Ovary (tissue), 3 donors: ENCODE results near the gene MRAS.

Source experiments
- CTCF ChIP-seq, 3 donors: fragments of 450-650 bp in 2 of 3; fragments of 200-600 bp in 1 of 3; IDR thresholded peaks; one replicate each; pipeline versions ENCODE4 v1.5.1 to v1.8.0; 2016 to 2022; ENCODE audit warnings: antibody characterized with exemption in 3 of 3, mild to moderate bottlenecking in 1 of 3
- EP300 ChIP-seq: sonication (generic); formaldehyde crosslinking; IDR thresholded peaks from one replicate; pipeline ENCODE4 v1.6.1; 2017; ENCODE audit warnings: antibody characterized with exemption
- POLR2A ChIP-seq: fragments of 450-650 bp; IDR thresholded peaks from one replicate; pipeline ENCODE4 v1.6.1; 2017; ENCODE audit warnings: antibody characterized with exemption, mild to moderate bottlenecking, moderate library complexity
- donor health status: DM: no; HTN: no; CAD: no.

GRCh38 chr3:138362538-138362937 is 14.2 kb downstream of the MRAS start:
- TF ChIP-seq CTCF (IDR thresholded peaks at IDR 0.05) (no peak), EP300 (no peak), POLR2A (no peak)
